ENCODE data around the gene SCLT1.
"Not testable (repeated sequence)": the region's sequence is repeated elsewhere in the genome, so short reads cannot be mapped to it uniquely, and the experiment has no call there.

The SCLT1 gene

DNA sequence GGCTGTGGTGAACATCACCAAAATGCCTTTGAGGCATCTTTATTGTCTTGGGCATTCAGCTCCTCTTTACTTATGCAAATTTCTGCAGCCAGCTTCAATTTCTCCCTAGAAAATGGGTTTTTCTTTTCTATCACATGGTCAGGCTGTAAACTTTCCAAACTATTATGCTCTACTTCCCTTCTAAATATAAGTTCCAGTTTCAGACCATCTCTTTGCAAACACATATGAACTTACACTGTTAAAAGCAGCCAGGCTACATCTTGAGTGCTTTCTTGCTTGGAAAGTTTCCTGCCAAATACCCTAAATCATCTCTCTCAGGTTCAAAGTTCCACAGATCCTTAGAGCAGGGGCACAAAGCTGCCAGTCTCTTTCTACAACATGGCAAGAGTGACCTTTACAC, 13.2 kb downstream of the SCLT1 start:
- H3K18ac ChIP-seq (ENCODE audit: low read length), result no peak overlapping the region
- no peak overlapping the region for H2BK5ac ChIP-seq (ENCODE audit: low read depth, low read length, poor library complexity)
- H3K4me1 ChIP-seq (ENCODE audit: control insufficient read depth in 1 of 2, insufficient read depth in 2 of 2, low read length in 2 of 2), result no peaks in the 10 kb centered on the region
- no peak overlapping the region for H3K4ac ChIP-seq (ENCODE audit: low read depth, low read length)
- no peak overlapping the region for H4K91ac ChIP-seq (ENCODE audit: low read depth, low read length)
- H3K79me2 ChIP-seq (ENCODE audit: control insufficient read depth, insufficient read depth, low read length, poor library complexity), result no peaks in the 10 kb centered on the region
- H3K36me3 ChIP-seq (ENCODE audit: control insufficient read depth in 1 of 2, insufficient read depth in 2 of 2, low read length in 2 of 2), result peaks cover 10 to 15% of the 10 kb centered on the region in 2 experiments
- H3K4me3 ChIP-seq (ENCODE audit: low read depth, low read length), result no peak overlapping the region
- no peak overlapping the region for H3K9ac ChIP-seq (ENCODE audit: low read length)
- no peak overlapping the region for H2AFZ ChIP-seq (ENCODE audit: insufficient read depth, low read length, poor library complexity)
- no peak overlapping the region for H4K8ac ChIP-seq (ENCODE audit: low read depth, low read length)
- H3K9me3 ChIP-seq (ENCODE audit: insufficient read depth, low read depth, low read length), result peaks cover 7% of the 10 kb centered on the region
- H3K14ac ChIP-seq (ENCODE audit: low read length), result no peak overlapping the region
- H3K79me1 ChIP-seq (ENCODE audit: low read length), result no peaks in the 10 kb centered on the region
- H3K4me2 ChIP-seq (ENCODE audit: low read length), result no peak overlapping the region
- DNase-seq, result no peak
- H3K23ac ChIP-seq (ENCODE audit: low read length), result no peak overlapping the region
- H2AK5ac ChIP-seq (ENCODE audit: low read length), result no peak overlapping the region
- no peak overlapping the region for H2BK120ac ChIP-seq (ENCODE audit: insufficient read depth, low read length, poor library complexity)
- H2BK12ac ChIP-seq (ENCODE audit: low read length), result no peak overlapping the region
- H3K27ac ChIP-seq (ENCODE audit: low read depth, low read length), result no peak overlapping the region
- H4K12ac ChIP-seq (ENCODE audit: low read depth, low read length), result no peak overlapping the region
- H3K27me3 ChIP-seq (ENCODE audit: insufficient read depth, low read length), result no peaks in the 10 kb centered on the region

DNA sequence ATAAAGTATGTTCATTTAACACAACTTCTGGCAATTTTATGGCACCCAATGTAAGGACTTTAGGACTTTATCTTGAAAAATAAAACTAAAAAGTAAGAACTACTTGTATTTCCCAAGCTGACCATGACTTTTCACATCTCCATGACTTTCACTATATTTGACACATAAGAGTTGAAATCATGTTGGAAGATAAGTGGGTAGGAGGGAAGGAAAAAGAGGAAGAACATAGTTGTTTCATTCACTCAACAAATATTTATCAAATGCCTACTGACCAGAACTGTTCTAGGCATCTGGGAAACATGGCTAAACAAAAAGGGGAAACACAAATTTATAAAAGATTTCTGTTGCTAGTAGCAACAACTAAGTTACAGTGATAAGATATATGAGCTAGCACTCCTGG, 16.0 kb downstream of the SCLT1 start:
- H3K79me1 ChIP-seq (ENCODE audit: low read length), result no peaks in the 10 kb centered on the region
- peaks cover 7% of the 10 kb centered on the region for H3K9me3 ChIP-seq (ENCODE audit: insufficient read depth, low read depth, low read length)
- no peak overlapping the region for H3K4ac ChIP-seq (ENCODE audit: low read depth, low read length)
- no peak overlapping the region for H3K4me2 ChIP-seq (ENCODE audit: low read length)
- peaks cover 10 to 17% of the 10 kb centered on the region in 2 experiments for H3K36me3 ChIP-seq (ENCODE audit: control insufficient read depth in 1 of 2, insufficient read depth in 2 of 2, low read length in 2 of 2)
- no peak overlapping the region for H4K12ac ChIP-seq (ENCODE audit: low read depth, low read length)
- no peak overlapping the region for H3K9ac ChIP-seq (ENCODE audit: low read length)
- H2BK12ac ChIP-seq (ENCODE audit: low read length), result no peak overlapping the region
- no peak for DNase-seq
- H3K18ac ChIP-seq (ENCODE audit: low read length), result no peak overlapping the region
- no peak overlapping the region for H4K8ac ChIP-seq (ENCODE audit: low read depth, low read length)
- no peaks in the 10 kb centered on the region for H3K27me3 ChIP-seq (ENCODE audit: insufficient read depth, low read length)
- no peaks in the 10 kb centered on the region for H3K79me2 ChIP-seq (ENCODE audit: control insufficient read depth, insufficient read depth, low read length, poor library complexity)
- no peaks in the 10 kb centered on the region for H3K4me1 ChIP-seq (ENCODE audit: control insufficient read depth in 1 of 2, insufficient read depth in 2 of 2, low read length in 2 of 2)
- no peak overlapping the region for H2AFZ ChIP-seq (ENCODE audit: insufficient read depth, low read length, poor library complexity)
- no peak overlapping the region for H3K14ac ChIP-seq (ENCODE audit: low read length)
- no peak overlapping the region for H3K4me3 ChIP-seq (ENCODE audit: low read depth, low read length)
- no peak overlapping the region for H3K23ac ChIP-seq (ENCODE audit: low read length)
- H4K91ac ChIP-seq (ENCODE audit: low read depth, low read length), result no peak overlapping the region
- H2BK120ac ChIP-seq (ENCODE audit: insufficient read depth, low read length, poor library complexity), result no peak overlapping the region
- no peak overlapping the region for H2AK5ac ChIP-seq (ENCODE audit: low read length)
- H2BK5ac ChIP-seq (ENCODE audit: low read depth, low read length, poor library complexity), result no peak overlapping the region
- no peak overlapping the region for H3K27ac ChIP-seq (ENCODE audit: low read depth, low read length)

DNA sequence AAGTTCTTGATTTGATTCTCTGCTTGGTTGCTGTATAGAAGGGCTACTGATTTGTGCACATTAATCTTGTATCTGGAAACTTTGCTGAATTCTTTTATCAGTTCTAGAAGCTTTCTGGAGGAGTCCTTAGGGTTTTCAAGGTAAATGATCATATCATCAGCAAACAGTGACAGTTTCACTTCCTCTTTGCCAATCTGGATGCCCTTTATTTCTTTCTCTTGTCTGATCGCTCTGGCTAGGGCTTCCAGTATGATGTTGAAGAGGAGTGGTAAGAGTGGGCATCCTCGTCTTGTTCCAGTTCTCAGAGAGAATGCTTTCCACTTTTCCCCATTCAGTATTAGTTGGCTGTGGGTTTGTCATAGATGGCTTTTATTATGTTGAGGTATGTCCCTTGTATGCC, 23.8 kb downstream of the SCLT1 start:
- not testable (repeated sequence) for H2AFZ ChIP-seq (ENCODE audit: insufficient read depth, low read length, poor library complexity); H2BK5ac ChIP-seq (ENCODE audit: low read depth, low read length, poor library complexity); H3K27ac ChIP-seq (ENCODE audit: low read depth, low read length); H2BK12ac ChIP-seq (ENCODE audit: low read length); H3K27me3 ChIP-seq (ENCODE audit: insufficient read depth, low read length); H3K14ac ChIP-seq (ENCODE audit: low read length); H3K36me3 ChIP-seq (ENCODE audit: control insufficient read depth in 1 of 2, insufficient read depth in 2 of 2, low read length in 2 of 2); H3K4ac ChIP-seq (ENCODE audit: low read depth, low read length); H3K79me2 ChIP-seq (ENCODE audit: control insufficient read depth, insufficient read depth, low read length, poor library complexity); DNase-seq; H2AK5ac ChIP-seq (ENCODE audit: low read length); H3K9me3 ChIP-seq (ENCODE audit: insufficient read depth, low read depth, low read length); H4K12ac ChIP-seq (ENCODE audit: low read depth, low read length); H3K9ac ChIP-seq (ENCODE audit: low read length); H3K4me2 ChIP-seq (ENCODE audit: low read length); H3K18ac ChIP-seq (ENCODE audit: low read length); H3K4me3 ChIP-seq (ENCODE audit: low read depth, low read length); H3K79me1 ChIP-seq (ENCODE audit: low read length); H4K8ac ChIP-seq (ENCODE audit: low read depth, low read length); H3K23ac ChIP-seq (ENCODE audit: low read length); H3K4me1 ChIP-seq (ENCODE audit: control insufficient read depth in 1 of 2, insufficient read depth in 2 of 2, low read length in 2 of 2); H2BK120ac ChIP-seq (ENCODE audit: insufficient read depth, low read length, poor library complexity); H4K91ac ChIP-seq (ENCODE audit: low read depth, low read length)
- WGBS (ENCODE audit: extremely low coverage, insufficient coverage, insufficient read length), result no CpG with 5 or more reads among the region's 2 CpGs

DNA sequence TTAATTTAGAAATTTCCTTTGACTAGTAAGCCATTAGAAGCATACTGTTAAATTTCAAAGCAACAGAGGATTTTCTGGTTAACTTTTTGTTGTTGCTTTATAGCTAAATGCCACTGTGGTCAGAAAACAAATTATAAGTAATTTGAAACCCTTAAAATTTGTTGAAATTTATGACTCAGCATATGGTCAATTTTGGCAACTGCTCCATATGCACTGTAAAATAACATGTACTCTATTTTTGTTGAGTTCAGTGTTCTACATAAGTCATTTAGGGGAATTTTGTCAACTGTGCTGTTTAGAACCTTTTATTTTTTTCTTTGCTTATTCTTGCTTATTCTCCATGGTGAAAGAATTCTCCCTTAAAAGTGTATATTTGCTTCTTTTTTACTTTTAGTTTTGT, 28.6 kb downstream of the SCLT1 start:
- H3K27me3 ChIP-seq (ENCODE audit: insufficient read depth, low read length), result no peaks in the 10 kb centered on the region
- no peak for DNase-seq
- H3K79me2 ChIP-seq (ENCODE audit: control insufficient read depth, insufficient read depth, low read length, poor library complexity), result no peaks in the 10 kb centered on the region
- no peak overlapping the region for H2BK120ac ChIP-seq (ENCODE audit: insufficient read depth, low read length, poor library complexity)
- H3K4me3 ChIP-seq (ENCODE audit: low read depth, low read length), result no peak overlapping the region
- no peak overlapping the region for H3K18ac ChIP-seq (ENCODE audit: low read length)
- H4K8ac ChIP-seq (ENCODE audit: low read depth, low read length), result no peak overlapping the region
- peaks cover 19% of the 10 kb centered on the region for H3K9me3 ChIP-seq (ENCODE audit: insufficient read depth, low read depth, low read length)
- H2BK12ac ChIP-seq (ENCODE audit: low read length), result no peak overlapping the region
- H3K4me2 ChIP-seq (ENCODE audit: low read length), result no peak overlapping the region
- H3K4ac ChIP-seq (ENCODE audit: low read depth, low read length), result no peak overlapping the region
- H3K9ac ChIP-seq (ENCODE audit: low read length), result no peak overlapping the region
- no peaks in the 10 kb centered on the region for H3K79me1 ChIP-seq (ENCODE audit: low read length)
- H2AFZ ChIP-seq (ENCODE audit: insufficient read depth, low read length, poor library complexity), result no peak overlapping the region
- no peak overlapping the region for H4K12ac ChIP-seq (ENCODE audit: low read depth, low read length)
- no peak overlapping the region for H3K14ac ChIP-seq (ENCODE audit: low read length)
- no peaks in the 10 kb centered on the region for H3K4me1 ChIP-seq (ENCODE audit: control insufficient read depth in 1 of 2, insufficient read depth in 2 of 2, low read length in 2 of 2)
- peaks cover 7 to 18% of the 10 kb centered on the region in 2 experiments for H3K36me3 ChIP-seq (ENCODE audit: control insufficient read depth in 1 of 2, insufficient read depth in 2 of 2, low read length in 2 of 2)
- H2AK5ac ChIP-seq (ENCODE audit: low read length), result no peak overlapping the region
- H3K23ac ChIP-seq (ENCODE audit: low read length), result no peak overlapping the region
- no peak overlapping the region for H2BK5ac ChIP-seq (ENCODE audit: low read depth, low read length, poor library complexity)
- no peak overlapping the region for H3K27ac ChIP-seq (ENCODE audit: low read depth, low read length)
- no peak overlapping the region for H4K91ac ChIP-seq (ENCODE audit: low read depth, low read length)

- Histone ChIP-seq H3K79me1 (ENCODE audit: low read length) (no peaks in the 10 kb centered on the region), H4K91ac (ENCODE audit: low read depth, low read length) (no peak overlapping the region), H4K8ac (ENCODE audit: low read depth, low read length) (no peak overlapping the region), H4K12ac (ENCODE audit: low read depth, low read length) (no peak overlapping the region), H2BK12ac (ENCODE audit: low read length) (no peak overlapping the region), H3K4ac (ENCODE audit: low read depth, low read length) (no peak overlapping the region), H3K79me2 (ENCODE audit: control insufficient read depth, insufficient read depth, low read length, poor library complexity) (no peaks in the 10 kb centered on the region), H2AFZ (ENCODE audit: insufficient read depth, low read length, poor library complexity) (no peak overlapping the region), H3K27ac (ENCODE audit: low read depth, low read length) (no peak overlapping the region), H3K9me3 (ENCODE audit: insufficient read depth, low read depth, low read length) (peaks cover 19% of the 10 kb centered on the region), H3K36me3 (ENCODE audit: control insufficient read depth in 1 of 2, insufficient read depth in 2 of 2, low read length in 2 of 2) (peaks cover 7 to 18% of the 10 kb centered on the region in 2 experiments), H2BK120ac (ENCODE audit: insufficient read depth, low read length, poor library complexity) (no peak overlapping the region), H2BK5ac (ENCODE audit: low read depth, low read length, poor library complexity) (no peak overlapping the region), H3K14ac (ENCODE audit: low read length) (no peak overlapping the region), H2AK5ac (ENCODE audit: low read length) (no peak overlapping the region), H3K4me3 (ENCODE audit: low read depth, low read length) (no peak overlapping the region), H3K23ac (ENCODE audit: low read length) (no peak overlapping the region), H3K9ac (ENCODE audit: low read length) (no peak overlapping the region), H3K18ac (ENCODE audit: low read length) (no peak overlapping the region), H3K4me1 (ENCODE audit: control insufficient read depth in 1 of 2, insufficient read depth in 2 of 2, low read length in 2 of 2) (no peaks in the 10 kb centered on the region), H3K4me2 (ENCODE audit: low read length) (no peak overlapping the region), H3K27me3 (ENCODE audit: insufficient read depth, low read length) (no peaks in the 10 kb centered on the region)
- no peak for DNase-seq
- WGBS (ENCODE audit: extremely low coverage, insufficient coverage, insufficient read length), result no CpG with 5 or more reads among the region's 2 CpGs
Observed at GRCh38 chr4:129063640-129064039, 29.7 kb downstream of the SCLT1 start.

Data from trophoblast cell (in vitro differentiated cells and primary cell).